Chondrocyte (in vitro differentiated cells): ENCODE data around the gene ZDHHC14. TPM values are rescaled to one million over a fixed set of nuclear protein-coding genes. Genes with fewer than 3 reads are reported as not detected.

ENCODE experiments used
- DNase-seq: peaks from one replicate; pipeline ENCODE4 v3.0.0; 2021; ENCODE audit warnings: mixed read lengths, low spot score
- H3K27ac Mint-ChIP-seq: one replicate; pipeline ENCODE4 v1.8.0; 2021; ENCODE audit warnings: mild to moderate bottlenecking, moderate library complexity, mixed read lengths; ENCODE audit not compliant: unreplicated experiment
- H3K27me3 Mint-ChIP-seq: 2 replicates; pipeline ENCODE4 v1.8.0; 2021; ENCODE audit warnings: low read depth, mixed read lengths
- H3K36me3 Mint-ChIP-seq: 2 replicates; pipeline ENCODE4 v1.8.0; 2021; ENCODE audit warnings: low read depth, mixed read lengths
- H3K4me1 Mint-ChIP-seq: 2 replicates; pipeline ENCODE4 v1.8.0; 2021; ENCODE audit warnings: low read depth, mild to moderate bottlenecking, mixed read lengths
- H3K4me3 Mint-ChIP-seq: one replicate; pipeline ENCODE4 v1.8.0; 2021; ENCODE audit warnings: mild to moderate bottlenecking, moderate library complexity, mixed read lengths; ENCODE audit not compliant: unreplicated experiment
- H3K9me3 Mint-ChIP-seq: 2 replicates; pipeline ENCODE4 v1.8.0; 2021; ENCODE audit warnings: low read depth, mixed read lengths
- CTCF ChIP-seq: fragments of 200-600 bp; sonication (generic); IDR thresholded peaks from 2 replicates; pipeline ENCODE4 v1.5.0; 2021; ENCODE audit warnings: antibody characterized with exemption, mild to moderate bottlenecking, moderate library complexity
- total RNA-seq: library from RNA; stranded (reverse); gene quantifications from 3 replicates; pipeline ENCODE4 v1.2.1, GENCODE V29; 2021

ZDHHC14 gene
- total RNA-seq, 1 donor from 2014 or later: 8.4 TPM

GRCh38 chr6:157412791-157413190, 31.8 kb downstream of the ZDHHC14 start:
- H3K4me1 Mint-ChIP-seq: peaks cover 15% of the 10 kb centered on the region
- no peaks in the 10 kb centered on the region for H3K27me3 Mint-ChIP-seq
- TF ChIP-seq CTCF: no peak
- H3K36me3 Mint-ChIP-seq: no peaks in the 10 kb centered on the region
- H3K9me3 Mint-ChIP-seq: peaks cover 6% of the 10 kb centered on the region
- no peak for DNase-seq
- H3K4me3 Mint-ChIP-seq: no peak overlapping the region
- H3K27ac Mint-ChIP-seq: no peak overlapping the region

- peaks cover 7% of the 10 kb centered on the region for H3K9me3 Mint-ChIP-seq
- H3K27me3 Mint-ChIP-seq: no peaks in the 10 kb centered on the region
- no peak overlapping the region for H3K4me3 Mint-ChIP-seq
- no peak overlapping the region for H3K27ac Mint-ChIP-seq
- DNase-seq: no peak
- H3K4me1 Mint-ChIP-seq: no peaks in the 10 kb centered on the region
- H3K36me3 Mint-ChIP-seq: peaks cover 2% of the 10 kb centered on the region
- no peak for TF ChIP-seq CTCF
These were observed 39.5 kb downstream of the ZDHHC14 start for GRCh38 chr6:157420497-157420896.

GRCh38 chr6:157424491-157425020, 43.6 kb downstream of the ZDHHC14 start:
- no peaks in the 10 kb centered on the region for H3K27me3 Mint-ChIP-seq
- no peak for DNase-seq
- peaks cover 4% of the 10 kb centered on the region for H3K9me3 Mint-ChIP-seq
- H3K4me1 Mint-ChIP-seq: no peaks in the 10 kb centered on the region
- H3K4me3 Mint-ChIP-seq: no peak overlapping the region
- H3K36me3 Mint-ChIP-seq: peaks cover 2% of the 10 kb centered on the region
- H3K27ac Mint-ChIP-seq: no peak overlapping the region
- TF ChIP-seq CTCF: no peak

- no peak for DNase-seq
- Mint-ChIP-seq H3K36me3 (peaks cover 5% of the 10 kb centered on the region), H3K27me3 (no peaks in the 10 kb centered on the region), H3K4me1 (no peaks in the 10 kb centered on the region), H3K4me3 (no peak overlapping the region), H3K9me3 (no peaks in the 10 kb centered on the region), H3K27ac (no peak overlapping the region)
- TF ChIP-seq CTCF: no peak
These were observed 47.0 kb downstream of the ZDHHC14 start for GRCh38 chr6:157427969-157428368.

- Mint-ChIP-seq H3K4me1 (no peaks in the 10 kb centered on the region), H3K36me3 (peaks cover 5% of the 10 kb centered on the region), H3K9me3 (no peaks in the 10 kb centered on the region), H3K4me3 (no peak overlapping the region), H3K27me3 (no peaks in the 10 kb centered on the region), H3K27ac (no peak overlapping the region)
- no peak for TF ChIP-seq CTCF
- no peak for DNase-seq
These were observed 47.6 kb downstream of the ZDHHC14 start for GRCh38 chr6:157428427-157429202.
